Measurements from ENCODE around the gene BCL2L13.

The BCL2L13 gene

DNA sequence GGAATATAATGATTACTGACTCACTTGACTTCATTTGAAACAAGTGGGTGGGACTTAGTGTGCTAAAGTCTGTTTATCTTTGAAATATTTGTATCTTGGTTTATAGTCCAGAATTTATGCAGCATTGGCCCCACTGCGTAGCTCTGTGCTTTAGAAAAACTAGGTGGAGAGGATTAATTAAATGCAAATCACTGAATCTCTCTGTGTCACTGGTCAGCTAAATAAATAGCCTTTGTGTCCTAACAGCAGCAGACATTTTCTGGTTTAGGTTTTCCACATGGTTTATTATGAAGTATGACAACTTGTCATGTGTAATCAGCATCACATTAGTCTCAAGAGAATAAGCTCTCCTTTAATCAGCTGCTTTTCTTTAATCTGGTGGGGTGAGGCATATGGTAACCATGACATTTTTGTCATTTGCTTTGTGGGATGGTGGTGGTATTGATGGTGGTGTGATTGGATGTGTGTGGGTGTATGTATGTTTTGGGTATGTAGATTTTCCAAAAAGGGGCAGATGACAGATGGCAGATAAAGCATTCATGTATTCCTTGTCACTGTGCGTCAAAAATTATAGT, 33.9 kb downstream of the BCL2L13 start:
- no peaks in the 10 kb centered on the region for H3K27me3 ChIP-seq (ENCODE audit: insufficient read depth, insufficient read length)
- no peak overlapping the region for H3K9ac ChIP-seq (ENCODE audit: insufficient read length, low read depth)
- peaks cover 4% of the 10 kb centered on the region for H3K36me3 ChIP-seq (ENCODE audit: insufficient read depth, insufficient read length, low read length)
- TF ChIP-seq YY1 (IDR thresholded peaks at IDR 0.05; ENCODE audit: insufficient read depth, insufficient read length) (no peak), ZNF274 (IDR thresholded peaks at IDR 0.05; ENCODE audit: low read depth, low read length) (no peak), SUZ12 (IDR thresholded peaks at IDR 0.05; ENCODE audit: extremely low read depth, insufficient read depth, insufficient read length) (no peak)
- no peaks in the 10 kb centered on the region for H3K9me3 ChIP-seq (ENCODE audit: insufficient read depth, low read length)
- no peaks in the 10 kb centered on the region for H3K4me1 ChIP-seq (ENCODE audit: insufficient read depth, insufficient read length)
- H3K4me3 ChIP-seq (ENCODE audit: insufficient read length, low read depth): no peak overlapping the region
- DNase-seq (ENCODE audit: low read depth, low spot score): no peak

DNA sequence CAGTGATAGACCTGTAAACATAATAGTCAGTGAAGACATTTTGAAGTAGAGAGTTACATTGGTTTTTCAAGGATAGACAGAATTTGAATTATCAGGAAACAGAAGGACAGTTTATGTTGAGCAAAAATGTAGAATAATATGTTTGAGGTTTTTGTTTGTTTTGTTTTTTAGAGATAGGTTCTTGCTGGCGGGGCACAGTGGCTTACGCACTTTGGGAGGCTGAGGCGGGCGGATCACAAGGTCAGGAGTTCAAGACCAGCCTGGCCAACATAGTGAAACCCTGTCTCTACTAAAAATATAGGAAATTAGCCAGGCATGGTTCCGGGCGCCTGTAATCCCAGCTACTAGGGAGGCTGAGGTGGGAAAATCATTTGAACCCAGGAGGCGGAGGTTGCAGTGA, 35.6 kb downstream of the BCL2L13 start:
- H3K36me3 ChIP-seq (ENCODE audit: insufficient read depth, insufficient read length, low read length): peaks cover 4% of the 10 kb centered on the region
- no peaks in the 10 kb centered on the region for H3K9me3 ChIP-seq (ENCODE audit: insufficient read depth, low read length)
- no peak for TF ChIP-seq ZNF274 (IDR thresholded peaks at IDR 0.05; ENCODE audit: low read depth, low read length)
- TF ChIP-seq YY1 (IDR thresholded peaks at IDR 0.05; ENCODE audit: insufficient read depth, insufficient read length): no peak
- no peak for TF ChIP-seq SUZ12 (IDR thresholded peaks at IDR 0.05; ENCODE audit: extremely low read depth, insufficient read depth, insufficient read length)
- no peaks in the 10 kb centered on the region for H3K27me3 ChIP-seq (ENCODE audit: insufficient read depth, insufficient read length)
- no peak for DNase-seq (ENCODE audit: low read depth, low spot score)
- no peak overlapping the region for H3K4me3 ChIP-seq (ENCODE audit: insufficient read length, low read depth)
- H3K4me1 ChIP-seq (ENCODE audit: insufficient read depth, insufficient read length): no peaks in the 10 kb centered on the region
- H3K9ac ChIP-seq (ENCODE audit: insufficient read length, low read depth): no peak overlapping the region

DNA sequence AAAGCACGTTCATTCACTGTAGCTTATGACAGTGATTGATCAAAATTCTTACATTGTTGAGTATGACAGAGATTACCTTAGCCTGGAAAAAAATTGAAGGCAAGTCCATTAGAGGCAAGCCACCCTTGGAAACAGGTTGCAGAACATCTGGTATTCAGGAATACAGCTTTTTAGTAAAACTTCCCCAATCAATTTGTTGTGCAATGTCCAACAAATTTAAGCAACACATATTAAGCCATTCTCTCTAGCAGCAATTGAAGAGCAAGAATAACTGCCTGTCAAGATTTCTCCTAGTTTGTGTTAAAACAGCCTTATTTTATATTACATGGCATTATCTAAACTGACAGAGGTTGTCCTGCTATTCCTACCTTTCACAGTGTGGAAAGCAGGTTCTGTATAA, 37.0 kb downstream of the BCL2L13 start:
- DNase-seq (ENCODE audit: low read depth, low spot score): no peak
- Histone ChIP-seq H3K9me3 (ENCODE audit: insufficient read depth, low read length) (no peaks in the 10 kb centered on the region), H3K36me3 (ENCODE audit: insufficient read depth, insufficient read length, low read length) (peaks cover 3% of the 10 kb centered on the region), H3K4me3 (ENCODE audit: insufficient read length, low read depth) (no peak overlapping the region), H3K27me3 (ENCODE audit: insufficient read depth, insufficient read length) (no peaks in the 10 kb centered on the region), H3K4me1 (ENCODE audit: insufficient read depth, insufficient read length) (no peaks in the 10 kb centered on the region), H3K9ac (ENCODE audit: insufficient read length, low read depth) (no peak overlapping the region)
- TF ChIP-seq YY1 (IDR thresholded peaks at IDR 0.05; ENCODE audit: insufficient read depth, insufficient read length): no peak
- TF ChIP-seq SUZ12 (IDR thresholded peaks at IDR 0.05; ENCODE audit: extremely low read depth, insufficient read depth, insufficient read length): no peak
- TF ChIP-seq ZNF274 (IDR thresholded peaks at IDR 0.05; ENCODE audit: low read depth, low read length): no peak

DNA sequence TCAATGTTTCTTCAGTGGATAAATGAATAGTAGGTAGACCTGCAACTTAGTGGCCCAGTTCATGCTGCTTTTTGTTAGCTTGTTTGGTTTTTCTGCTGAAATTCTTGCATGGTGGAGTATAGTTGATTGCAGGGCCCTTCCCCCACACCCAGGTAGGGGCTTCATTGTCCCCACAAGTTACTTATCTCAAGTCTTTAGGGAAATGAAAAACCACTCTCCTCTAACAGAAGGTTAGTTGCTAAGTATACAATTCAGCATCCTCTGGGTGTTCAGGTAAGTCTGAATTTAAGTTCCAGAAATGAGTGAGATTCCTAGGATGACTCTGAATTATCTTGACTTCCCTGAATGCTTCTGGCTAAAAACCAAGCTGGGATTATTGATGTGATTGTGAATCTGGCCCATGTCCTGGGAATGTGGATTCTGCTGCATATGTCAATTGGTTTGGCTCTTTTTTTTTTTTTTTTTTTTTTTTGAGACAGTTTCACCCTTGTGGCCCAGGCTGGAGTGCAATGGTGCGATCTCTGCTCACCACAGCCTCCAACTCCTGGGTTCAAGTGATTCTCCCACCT, 40.3 kb downstream of the BCL2L13 start:
- H3K9me3 ChIP-seq (ENCODE audit: insufficient read depth, low read length): no peaks in the 10 kb centered on the region
- H3K9ac ChIP-seq (ENCODE audit: insufficient read length, low read depth): no peak overlapping the region
- DNase-seq (ENCODE audit: low read depth, low spot score): no peak
- H3K36me3 ChIP-seq (ENCODE audit: insufficient read depth, insufficient read length, low read length): peaks cover 2% of the 10 kb centered on the region
- TF ChIP-seq SUZ12 (IDR thresholded peaks at IDR 0.05; ENCODE audit: extremely low read depth, insufficient read depth, insufficient read length) (no peak), ZNF274 (IDR thresholded peaks at IDR 0.05; ENCODE audit: low read depth, low read length) (no peak), YY1 (IDR thresholded peaks at IDR 0.05; ENCODE audit: insufficient read depth, insufficient read length) (no peak)
- no peak overlapping the region for H3K4me3 ChIP-seq (ENCODE audit: insufficient read length, low read depth)
- H3K27me3 ChIP-seq (ENCODE audit: insufficient read depth, insufficient read length): no peaks in the 10 kb centered on the region
- no peaks in the 10 kb centered on the region for H3K4me1 ChIP-seq (ENCODE audit: insufficient read depth, insufficient read length)

DNA sequence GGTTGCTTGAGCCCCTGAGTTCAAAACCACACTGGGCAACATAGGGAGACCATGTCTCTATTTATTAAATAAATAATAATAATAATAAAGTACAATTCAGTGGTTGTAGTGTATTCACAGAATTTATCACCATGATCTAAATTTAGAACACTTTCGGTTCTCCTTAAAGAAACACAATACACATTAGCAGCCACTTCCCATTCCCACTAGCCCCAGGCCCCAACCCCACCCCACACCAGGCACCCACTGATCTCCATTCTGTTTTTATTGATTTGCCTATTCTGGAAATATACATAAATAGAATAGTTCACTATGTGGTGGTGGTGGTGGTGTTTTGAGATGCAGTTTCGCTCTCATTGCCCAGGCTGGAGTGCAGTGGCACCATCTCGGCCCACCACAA, 45.7 kb downstream of the BCL2L13 start:
- Histone ChIP-seq H3K9ac (ENCODE audit: insufficient read length, low read depth) (no peak overlapping the region), H3K27me3 (ENCODE audit: insufficient read depth, insufficient read length) (no peaks in the 10 kb centered on the region), H3K36me3 (ENCODE audit: insufficient read depth, insufficient read length, low read length) (peaks cover 17% of the 10 kb centered on the region), H3K4me1 (ENCODE audit: insufficient read depth, insufficient read length) (no peaks in the 10 kb centered on the region), H3K9me3 (ENCODE audit: insufficient read depth, low read length) (no peaks in the 10 kb centered on the region), H3K4me3 (ENCODE audit: insufficient read length, low read depth) (no peak overlapping the region)
- TF ChIP-seq YY1 (IDR thresholded peaks at IDR 0.05; ENCODE audit: insufficient read depth, insufficient read length) (no peak), ZNF274 (IDR thresholded peaks at IDR 0.05; ENCODE audit: low read depth, low read length) (no peak), SUZ12 (IDR thresholded peaks at IDR 0.05; ENCODE audit: extremely low read depth, insufficient read depth, insufficient read length) (no peak)
- DNase-seq (ENCODE audit: low read depth, low spot score): no peak

DNA sequence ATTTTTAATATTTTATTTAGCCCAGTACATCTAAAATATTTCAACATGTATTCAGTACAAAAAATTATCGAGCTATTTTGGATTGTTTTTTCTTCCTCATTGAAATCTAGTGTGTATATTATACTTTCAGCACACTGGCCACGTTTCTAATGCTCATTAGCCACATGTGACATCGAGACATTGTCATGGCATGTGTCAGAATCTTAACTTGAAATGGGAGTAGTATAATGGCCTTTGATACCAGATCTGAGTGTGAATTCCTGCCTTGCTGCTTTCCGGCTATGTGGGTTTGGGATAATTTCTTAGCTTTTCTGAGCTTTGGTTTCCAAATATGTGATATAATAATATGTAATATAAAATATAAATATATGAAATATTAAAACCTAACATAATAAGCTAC, 54.3 kb downstream of the BCL2L13 start:
- TF ChIP-seq ZNF274 (IDR thresholded peaks at IDR 0.05; ENCODE audit: low read depth, low read length) (no peak), YY1 (IDR thresholded peaks at IDR 0.05; ENCODE audit: insufficient read depth, insufficient read length) (no peak), SUZ12 (IDR thresholded peaks at IDR 0.05; ENCODE audit: extremely low read depth, insufficient read depth, insufficient read length) (no peak)
- H3K4me1 ChIP-seq (ENCODE audit: insufficient read depth, insufficient read length): no peaks in the 10 kb centered on the region
- H3K9ac ChIP-seq (ENCODE audit: insufficient read length, low read depth): no peak overlapping the region
- H3K27me3 ChIP-seq (ENCODE audit: insufficient read depth, insufficient read length): no peaks in the 10 kb centered on the region
- no peaks in the 10 kb centered on the region for H3K9me3 ChIP-seq (ENCODE audit: insufficient read depth, low read length)
- H3K36me3 ChIP-seq (ENCODE audit: insufficient read depth, insufficient read length, low read length): peaks cover 22% of the 10 kb centered on the region
- no peak for DNase-seq (ENCODE audit: low read depth, low spot score)
- no peak overlapping the region for H3K4me3 ChIP-seq (ENCODE audit: insufficient read length, low read depth)

DNA sequence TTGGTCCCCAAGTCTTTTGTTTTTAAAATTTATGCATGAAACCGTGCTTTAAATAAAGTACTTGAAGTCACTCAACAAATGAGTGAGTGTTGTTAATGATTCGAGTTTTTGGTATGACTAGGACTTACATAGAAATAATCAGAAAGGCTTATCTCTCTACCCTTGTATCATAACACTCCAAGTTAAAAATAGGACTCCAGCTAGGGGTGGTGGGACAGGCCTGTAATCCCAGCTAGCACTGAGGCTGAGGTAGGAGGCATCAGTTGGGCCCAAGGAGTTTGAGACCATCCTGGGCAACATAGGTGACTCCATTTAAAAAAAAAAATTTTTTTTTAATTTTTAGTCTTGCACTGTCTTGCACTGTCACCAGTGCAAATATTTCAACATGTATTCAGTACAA, 55.6 kb downstream of the BCL2L13 start:
- Histone ChIP-seq H3K36me3 (ENCODE audit: insufficient read depth, insufficient read length, low read length) (peaks cover 19% of the 10 kb centered on the region), H3K27me3 (ENCODE audit: insufficient read depth, insufficient read length) (no peaks in the 10 kb centered on the region), H3K9me3 (ENCODE audit: insufficient read depth, low read length) (no peaks in the 10 kb centered on the region), H3K9ac (ENCODE audit: insufficient read length, low read depth) (no peak overlapping the region), H3K4me3 (ENCODE audit: insufficient read length, low read depth) (no peak overlapping the region), H3K4me1 (ENCODE audit: insufficient read depth, insufficient read length) (no peaks in the 10 kb centered on the region)
- no peak for DNase-seq (ENCODE audit: low read depth, low spot score)
- TF ChIP-seq YY1 (IDR thresholded peaks at IDR 0.05; ENCODE audit: insufficient read depth, insufficient read length) (no peak), ZNF274 (IDR thresholded peaks at IDR 0.05; ENCODE audit: low read depth, low read length) (no peak), SUZ12 (IDR thresholded peaks at IDR 0.05; ENCODE audit: extremely low read depth, insufficient read depth, insufficient read length) (no peak)
